ENCODE results near the gene KHDC1L. TPM values are rescaled to one million over a fixed set of nuclear protein-coding genes. Genes with fewer than 3 reads are reported as not detected.

Gene KHDC1L
- total RNA-seq, 1 experiment from 2014 or later, result not detected

DNA sequence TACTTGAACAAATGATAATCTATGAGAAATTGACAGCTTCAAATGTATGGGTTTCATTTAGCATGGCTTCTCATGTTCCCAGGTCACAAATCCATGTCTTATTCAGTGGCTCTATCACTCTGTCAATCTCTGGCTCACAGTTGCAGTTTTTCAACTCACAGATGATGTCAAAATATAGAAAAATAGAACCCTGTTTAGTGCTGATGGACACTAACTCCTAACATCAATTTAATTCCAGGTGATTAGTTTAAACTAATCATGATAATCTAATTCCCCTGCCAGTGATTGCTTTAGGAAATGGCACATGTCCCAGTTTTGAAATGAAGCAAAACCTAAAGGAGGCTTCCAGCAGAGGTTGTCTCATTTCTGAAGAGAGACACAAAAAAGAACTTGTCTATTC, 24.7 kb upstream of the KHDC1L start:
- H3K27me3 Mint-ChIP-seq (ENCODE audit: low read depth), result no peaks in the 10 kb centered on the region
- Histone ChIP-seq H4K91ac (ENCODE audit: insufficient read length, low read depth, low read length) (no peak overlapping the region), H3K4ac (ENCODE audit: low read depth, low read length) (no peak overlapping the region), H4K20me1 (ENCODE audit: control insufficient read depth, insufficient read depth, insufficient read length) (no peaks in the 10 kb centered on the region), H3K27me3 (ENCODE audit: insufficient read depth, low read length) (no peaks in the 10 kb centered on the region), H2AK5ac (ENCODE audit: insufficient read length, low read length) (no peak overlapping the region), H3K27ac (ENCODE audit: insufficient read length, low read depth, low read length) (no peak overlapping the region), H3K56ac (ENCODE audit: insufficient read length, low read depth, low read length) (no peak overlapping the region), H3K23ac (ENCODE audit: insufficient read length, low read depth, low read length) (no peak overlapping the region), H3K9ac (ENCODE audit: extremely low read depth, insufficient read length, low read length) (no peak overlapping the region), H3K4me1 (ENCODE audit: insufficient read depth, low read length) (no peaks in the 10 kb centered on the region), H2BK5ac (ENCODE audit: insufficient read length, low read length) (no peak overlapping the region), H2AFZ (ENCODE audit: low read length) (no peak overlapping the region), H3K18ac (ENCODE audit: insufficient read length, low read depth, low read length) (no peak overlapping the region), H2BK15ac (ENCODE audit: low read depth, low read length) (no peak overlapping the region), H4K8ac (replicated peaks; ENCODE audit: insufficient read length, low read depth, low read length) (no peak overlapping the region), H3K14ac (ENCODE audit: insufficient read depth, low read length) (no peak overlapping the region), H2BK120ac (ENCODE audit: low read depth, low read length, poor library complexity, severe bottlenecking) (no peak overlapping the region), H3K23me2 (ENCODE audit: insufficient read length, low read depth, low read length, poor library complexity, severe bottlenecking) (no peaks in the 10 kb centered on the region), H3K9me3 (ENCODE audit: control insufficient read depth, low read depth, low read length) (no peaks in the 10 kb centered on the region), H2BK12ac (ENCODE audit: insufficient read length, low read depth, low read length) (no peak overlapping the region), H3K4me2 (ENCODE audit: insufficient read depth, insufficient read length, low read length) (no peak overlapping the region), H3K79me1 (ENCODE audit: insufficient read depth, low read depth, low read length, poor library complexity, severe bottlenecking) (no peaks in the 10 kb centered on the region), H3T11ph (ENCODE audit: low read length) (no peak overlapping the region), H3K79me2 (ENCODE audit: insufficient read depth, low read length) (no peaks in the 10 kb centered on the region), H4K5ac (ENCODE audit: insufficient read length, low read depth, low read length) (no peak overlapping the region), H2BK20ac (ENCODE audit: low read depth, low read length, poor library complexity, severe bottlenecking) (no peak overlapping the region)
- no peak overlapping the region for H3K4me3 Mint-ChIP-seq
- TF ChIP-seq, protein P1, sequence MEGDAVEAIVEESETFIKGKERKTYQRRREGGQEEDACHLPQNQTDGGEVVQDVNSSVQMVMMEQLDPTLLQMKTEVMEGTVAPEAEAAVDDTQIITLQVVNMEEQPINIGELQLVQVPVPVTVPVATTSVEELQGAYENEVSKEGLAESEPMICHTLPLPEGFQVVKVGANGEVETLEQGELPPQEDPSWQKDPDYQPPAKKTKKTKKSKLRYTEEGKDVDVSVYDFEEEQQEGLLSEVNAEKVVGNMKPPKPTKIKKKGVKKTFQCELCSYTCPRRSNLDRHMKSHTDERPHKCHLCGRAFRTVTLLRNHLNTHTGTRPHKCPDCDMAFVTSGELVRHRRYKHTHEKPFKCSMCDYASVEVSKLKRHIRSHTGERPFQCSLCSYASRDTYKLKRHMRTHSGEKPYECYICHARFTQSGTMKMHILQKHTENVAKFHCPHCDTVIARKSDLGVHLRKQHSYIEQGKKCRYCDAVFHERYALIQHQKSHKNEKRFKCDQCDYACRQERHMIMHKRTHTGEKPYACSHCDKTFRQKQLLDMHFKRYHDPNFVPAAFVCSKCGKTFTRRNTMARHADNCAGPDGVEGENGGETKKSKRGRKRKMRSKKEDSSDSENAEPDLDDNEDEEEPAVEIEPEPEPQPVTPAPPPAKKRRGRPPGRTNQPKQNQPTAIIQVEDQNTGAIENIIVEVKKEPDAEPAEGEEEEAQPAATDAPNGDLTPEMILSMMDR (conservative IDR thresholded peaks at IDR 0.05), result no peak
- H3K9me3 Mint-ChIP-seq, result no peaks in the 10 kb centered on the region
- no peaks in the 10 kb centered on the region for H3K36me3 Mint-ChIP-seq (ENCODE audit: insufficient read depth in 1 of 3, low read depth in 3 of 3)
- H3K27ac Mint-ChIP-seq, result no peak overlapping the region
- DNase-seq, result no peak
- peaks cover 3 to 7% of the 10 kb centered on the region in 2 experiments; a peak in 1 of 4 replicates for H3K4me1 Mint-ChIP-seq

Data from H9 (cell line).